Osteoblast (primary cell): ENCODE results near the gene SCYGR3. TPM values are rescaled to one million over a fixed set of nuclear protein-coding genes. Genes with fewer than 3 reads are reported as not detected.
A peak's percentile ranks its signal among the peaks of the same experiment; 100 is the strongest.

Experiments
- DNase-seq: peaks from one replicate; pipeline ENCODE4 v3.0.0; 2011; ENCODE audit warnings: low spot score, mixed read lengths; ENCODE audit not compliant: insufficient read length; ENCODE audit errors: missing footprints
- H2AFZ ChIP-seq: 2 replicates; pipeline ENCODE4 v1.6.0; 2011; ENCODE audit warnings: mild to moderate bottlenecking, low read length
- H3K27ac ChIP-seq: 2 replicates; pipeline ENCODE4 v1.5.1; 2011; ENCODE audit warnings: mild to moderate bottlenecking, low read depth, low read length, moderate library complexity
- H3K27me3 ChIP-seq: 2 replicates; pipeline ENCODE4 v1.6.0; 2012; ENCODE audit warnings: mild to moderate bottlenecking, control low read depth, inconsistent platforms, low read length, moderate library complexity; ENCODE audit not compliant: insufficient read depth
- H3K36me3 ChIP-seq: 2 replicates; pipeline ENCODE4 v1.5.1; 2011; ENCODE audit warnings: mild to moderate bottlenecking, low read length, control low read depth, moderate library complexity; ENCODE audit not compliant: insufficient read depth
- H3K4me1 ChIP-seq: 2 replicates; pipeline ENCODE4 v1.5.1; 2011; ENCODE audit warnings: mild to moderate bottlenecking, low read length, control low read depth, moderate library complexity; ENCODE audit not compliant: insufficient read depth
- H3K4me2 ChIP-seq: 2 replicates; pipeline ENCODE4 v1.6.0; 2011; ENCODE audit warnings: mild to moderate bottlenecking, low read length; ENCODE audit not compliant: insufficient read depth
- H3K4me3 ChIP-seq: fragments of 200-600 bp; sonication (generic); 3 replicates; pipeline ENCODE4 v1.5.1; 2012; ENCODE audit warnings: mild to moderate bottlenecking, low read length, inconsistent platforms; ENCODE audit not compliant: insufficient read depth
- H3K79me2 ChIP-seq: 2 replicates; pipeline ENCODE4 v1.6.0; 2012; ENCODE audit warnings: mild to moderate bottlenecking, low read length, control low read depth, inconsistent platforms; ENCODE audit not compliant: insufficient read depth
- H3K9me3 ChIP-seq: 2 replicates; pipeline ENCODE4 v1.5.1; 2011; ENCODE audit warnings: low read depth, low read length, control low read depth
- H4K20me1 ChIP-seq: 2 replicates; pipeline ENCODE4 v1.6.0; 2012; ENCODE audit warnings: mild to moderate bottlenecking, low read length, control low read depth; ENCODE audit not compliant: insufficient read depth
- total RNA-seq: library from RNA; depleted of rRNA; stranded (reverse); fragments of >200 nt; gene quantifications from 2 replicates; pipeline ENCODE4 v1.2.3, GENCODE V29; 2012
- TF ChIP-seq, protein P1 (sequence below): IDR thresholded peaks from 2 replicates; pipeline ENCODE4 v1.5.1; 2011; ENCODE audit warnings: mild to moderate bottlenecking, low read depth, low read length, moderate library complexity; ENCODE audit errors: extremely low read depth

SCYGR3 gene
- total RNA-seq, 1 donor, result not detected

DNA sequence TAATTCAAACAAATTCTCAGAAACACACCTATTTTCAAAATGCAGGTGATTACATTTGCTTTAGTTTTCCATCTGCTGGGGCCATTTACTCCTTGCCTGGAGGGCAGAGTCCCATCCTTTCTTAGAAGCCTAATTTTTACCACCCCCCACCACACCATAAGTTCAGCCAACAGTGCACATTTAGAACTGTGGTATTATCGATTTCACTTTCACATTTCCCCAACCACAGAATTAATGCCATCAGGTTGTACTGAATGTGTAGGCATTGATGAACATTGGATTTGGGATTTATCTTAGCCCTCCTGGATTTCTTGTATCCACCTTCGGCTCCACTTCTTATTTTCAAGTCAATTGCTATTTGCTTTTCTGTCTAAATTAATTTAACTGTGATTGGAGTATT, 4.5 kb downstream of the SCYGR3 start:
- no peak overlapping the region for H3K4me2 ChIP-seq
- H2AFZ ChIP-seq, result no peak overlapping the region
- H3K4me1 ChIP-seq, result no peaks in the 10 kb centered on the region
- no peaks in the 10 kb centered on the region for H3K79me2 ChIP-seq
- no peaks in the 10 kb centered on the region for H3K9me3 ChIP-seq
- H3K36me3 ChIP-seq, result no peaks in the 10 kb centered on the region
- TF ChIP-seq, protein P1, sequence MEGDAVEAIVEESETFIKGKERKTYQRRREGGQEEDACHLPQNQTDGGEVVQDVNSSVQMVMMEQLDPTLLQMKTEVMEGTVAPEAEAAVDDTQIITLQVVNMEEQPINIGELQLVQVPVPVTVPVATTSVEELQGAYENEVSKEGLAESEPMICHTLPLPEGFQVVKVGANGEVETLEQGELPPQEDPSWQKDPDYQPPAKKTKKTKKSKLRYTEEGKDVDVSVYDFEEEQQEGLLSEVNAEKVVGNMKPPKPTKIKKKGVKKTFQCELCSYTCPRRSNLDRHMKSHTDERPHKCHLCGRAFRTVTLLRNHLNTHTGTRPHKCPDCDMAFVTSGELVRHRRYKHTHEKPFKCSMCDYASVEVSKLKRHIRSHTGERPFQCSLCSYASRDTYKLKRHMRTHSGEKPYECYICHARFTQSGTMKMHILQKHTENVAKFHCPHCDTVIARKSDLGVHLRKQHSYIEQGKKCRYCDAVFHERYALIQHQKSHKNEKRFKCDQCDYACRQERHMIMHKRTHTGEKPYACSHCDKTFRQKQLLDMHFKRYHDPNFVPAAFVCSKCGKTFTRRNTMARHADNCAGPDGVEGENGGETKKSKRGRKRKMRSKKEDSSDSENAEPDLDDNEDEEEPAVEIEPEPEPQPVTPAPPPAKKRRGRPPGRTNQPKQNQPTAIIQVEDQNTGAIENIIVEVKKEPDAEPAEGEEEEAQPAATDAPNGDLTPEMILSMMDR, result no peak
- DNase-seq, result no peak
- H3K4me3 ChIP-seq, result no peak overlapping the region
- no peaks in the 10 kb centered on the region for H3K27me3 ChIP-seq
- H3K27ac ChIP-seq, result no peak overlapping the region
- no peaks in the 10 kb centered on the region for H4K20me1 ChIP-seq

GRCh38 chr2:227608561-227609338, 5.9 kb downstream of the SCYGR3 start:
- no peak overlapping the region for H2AFZ ChIP-seq
- no peaks in the 10 kb centered on the region for H4K20me1 ChIP-seq
- H3K79me2 ChIP-seq, result no peaks in the 10 kb centered on the region
- no peak overlapping the region for H3K4me2 ChIP-seq
- TF ChIP-seq, protein P1, result no peak
- H3K27me3 ChIP-seq, result no peaks in the 10 kb centered on the region
- no peaks in the 10 kb centered on the region for H3K36me3 ChIP-seq
- no peak overlapping the region for H3K4me3 ChIP-seq
- H3K4me1 ChIP-seq, result no peaks in the 10 kb centered on the region
- no peaks in the 10 kb centered on the region for H3K9me3 ChIP-seq
- no peak for DNase-seq
- no peak overlapping the region for H3K27ac ChIP-seq

DNA sequence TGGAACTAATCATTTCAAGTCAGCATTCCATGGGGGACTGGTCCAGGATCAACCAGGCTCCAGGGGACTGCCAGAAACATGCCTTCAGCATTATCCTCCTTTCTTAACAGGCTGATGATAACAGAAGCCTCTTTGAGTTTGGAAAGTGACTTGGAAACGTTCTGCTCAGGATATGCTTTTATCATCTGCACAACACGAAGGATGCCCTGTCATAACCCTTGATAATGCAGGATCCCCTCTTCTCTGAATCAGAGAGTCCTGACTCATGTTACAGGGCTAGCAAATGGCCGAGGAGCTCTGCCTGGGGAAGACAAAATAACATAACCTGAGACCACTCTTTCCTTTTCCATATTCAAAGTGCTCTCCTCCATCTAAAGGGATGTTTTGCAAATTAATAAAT, 6.7 kb downstream of the SCYGR3 start:
- no peaks in the 10 kb centered on the region for H3K36me3 ChIP-seq
- DNase-seq, result peak; percentile 81
- H4K20me1 ChIP-seq, result no peaks in the 10 kb centered on the region
- H3K9me3 ChIP-seq, result no peaks in the 10 kb centered on the region
- TF ChIP-seq, protein P1, result no peak
- no peak overlapping the region for H3K4me3 ChIP-seq
- H3K27me3 ChIP-seq, result no peaks in the 10 kb centered on the region
- no peaks in the 10 kb centered on the region for H3K4me1 ChIP-seq
- no peak overlapping the region for H3K4me2 ChIP-seq
- H3K79me2 ChIP-seq, result no peaks in the 10 kb centered on the region
- no peak overlapping the region for H3K27ac ChIP-seq
- H2AFZ ChIP-seq, result peak overlapping the region; percentile 26

- H3K4me1 ChIP-seq, result no peaks in the 10 kb centered on the region
- H3K4me2 ChIP-seq, result no peak overlapping the region
- H4K20me1 ChIP-seq, result no peaks in the 10 kb centered on the region
- H2AFZ ChIP-seq, result no peak overlapping the region
- H3K9me3 ChIP-seq, result no peaks in the 10 kb centered on the region
- H3K27ac ChIP-seq, result no peak overlapping the region
- TF ChIP-seq, protein P1, result no peak
- no peak overlapping the region for H3K4me3 ChIP-seq
- no peak for DNase-seq
- H3K27me3 ChIP-seq, result no peaks in the 10 kb centered on the region
- H3K36me3 ChIP-seq, result no peaks in the 10 kb centered on the region
- no peaks in the 10 kb centered on the region for H3K79me2 ChIP-seq
Observed at GRCh38 chr2:227606476-227606875, 8.2 kb downstream of the SCYGR3 start.
